ENCODE results near the gene PDE11A.

PDE11A gene

DNA sequence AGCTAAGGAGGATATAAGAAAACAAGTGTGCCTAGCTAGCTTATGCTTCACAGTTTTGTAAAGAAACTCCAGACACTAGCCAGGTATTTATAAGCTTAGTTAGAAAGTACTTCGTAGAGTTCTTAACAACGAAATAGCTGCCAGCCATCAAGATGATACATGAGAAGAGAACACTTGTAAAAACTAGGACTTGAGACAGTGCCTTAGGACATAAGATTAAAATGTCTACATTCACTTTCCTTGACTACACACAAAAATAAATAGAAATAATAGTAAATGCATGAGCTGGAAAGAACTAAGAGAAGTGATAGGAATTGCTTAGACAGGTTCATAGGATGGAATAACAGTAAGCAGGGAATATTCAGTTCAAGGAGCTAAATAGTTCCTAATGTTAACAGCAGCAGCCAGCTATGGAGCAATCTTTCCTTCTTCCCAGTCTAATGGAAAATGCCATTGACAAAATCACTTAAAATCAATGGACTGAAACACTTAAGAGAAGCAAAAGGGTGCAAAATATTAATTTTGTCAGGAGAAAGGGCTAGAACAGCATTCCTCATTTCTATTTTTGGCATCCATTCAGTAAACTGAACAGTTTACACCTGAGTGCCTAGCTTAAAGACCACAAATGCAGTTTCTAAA lies 186.6 kb downstream of the PDE11A start (continued):
- TF ChIP-seq ZFP30 (CRISPR knock-in tag; IDR thresholded peaks at IDR 0.05) (no peak), ESRRG (CRISPR knock-in tag; IDR thresholded peaks at IDR 0.05) (no peak), ZNF565 (CRISPR knock-in tag; conservative IDR thresholded peaks at IDR 0.05; ENCODE audit: low read depth) (no peak)
- TF ChIP-seq, protein P1, sequence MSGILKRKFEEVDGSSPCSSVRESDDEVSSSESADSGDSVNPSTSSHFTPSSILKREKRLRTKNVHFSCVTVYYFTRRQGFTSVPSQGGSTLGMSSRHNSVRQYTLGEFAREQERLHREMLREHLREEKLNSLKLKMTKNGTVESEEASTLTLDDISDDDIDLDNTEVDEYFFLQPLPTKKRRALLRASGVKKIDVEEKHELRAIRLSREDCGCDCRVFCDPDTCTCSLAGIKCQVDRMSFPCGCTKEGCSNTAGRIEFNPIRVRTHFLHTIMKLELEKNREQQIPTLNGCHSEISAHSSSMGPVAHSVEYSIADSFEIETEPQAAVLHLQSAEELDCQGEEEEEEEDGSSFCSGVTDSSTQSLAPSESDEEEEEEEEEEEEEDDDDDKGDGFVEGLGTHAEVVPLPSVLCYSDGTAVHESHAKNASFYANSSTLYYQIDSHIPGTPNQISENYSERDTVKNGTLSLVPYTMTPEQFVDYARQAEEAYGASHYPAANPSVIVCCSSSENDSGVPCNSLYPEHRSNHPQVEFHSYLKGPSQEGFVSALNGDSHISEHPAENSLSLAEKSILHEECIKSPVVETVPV (CRISPR knock-in tag; IDR thresholded peaks at IDR 0.05): no peak

DNA sequence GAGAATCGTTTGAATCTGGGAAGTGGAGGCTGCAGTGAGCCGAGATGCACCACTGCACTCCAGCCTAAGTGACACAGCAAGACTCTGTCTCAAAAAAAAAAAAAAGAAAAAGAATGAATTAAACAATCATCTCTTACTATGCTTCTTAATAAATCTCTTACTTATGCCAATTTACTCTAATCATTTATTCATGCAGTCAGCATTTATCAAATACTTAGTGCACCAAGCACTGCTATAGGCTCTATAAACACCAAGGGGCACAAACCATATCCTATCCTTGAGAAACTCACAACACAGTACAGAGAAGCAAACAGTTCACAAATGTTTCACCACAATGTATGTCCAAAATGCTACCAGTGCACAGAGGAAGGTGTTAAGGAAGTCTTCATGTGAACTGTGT lies 189.4 kb downstream of the PDE11A start:
- no peak for ATAC-seq
- TF ChIP-seq TCF4 (CRISPR knock-in tag; IDR thresholded peaks at IDR 0.05; ENCODE audit: borderline replicate concordance) (no peak), PPARA (CRISPR knock-in tag; IDR thresholded peaks at IDR 0.05; ENCODE audit: borderline replicate concordance) (no peak), ZFP3 (CRISPR knock-in tag; IDR thresholded peaks at IDR 0.05) (no peak), CSDC2 (CRISPR knock-in tag; IDR thresholded peaks at IDR 0.05) (no peak), ISL1 (CRISPR knock-in tag; IDR thresholded peaks at IDR 0.05) (no peak), SNAI2 (CRISPR knock-in tag; IDR thresholded peaks at IDR 0.05) (no peak), ZNF565 (CRISPR knock-in tag; conservative IDR thresholded peaks at IDR 0.05; ENCODE audit: low read depth) (no peak), ARNTL (CRISPR knock-in tag; IDR thresholded peaks at IDR 0.05; ENCODE audit: borderline replicate concordance, low read depth) (no peak), ZNF8 (CRISPR knock-in tag; IDR thresholded peaks at IDR 0.05) (no peak), ZFP30 (CRISPR knock-in tag; IDR thresholded peaks at IDR 0.05) (no peak), CREB5 (CRISPR knock-in tag; IDR thresholded peaks at IDR 0.05; ENCODE audit: low read depth) (no peak), TOX (CRISPR knock-in tag; IDR thresholded peaks at IDR 0.05; ENCODE audit: borderline replicate concordance) (no peak), OSR1 (CRISPR knock-in tag; IDR thresholded peaks at IDR 0.05) (no peak), RARB (CRISPR knock-in tag; IDR thresholded peaks at IDR 0.05) (no peak)
- TF ChIP-seq, protein P2, sequence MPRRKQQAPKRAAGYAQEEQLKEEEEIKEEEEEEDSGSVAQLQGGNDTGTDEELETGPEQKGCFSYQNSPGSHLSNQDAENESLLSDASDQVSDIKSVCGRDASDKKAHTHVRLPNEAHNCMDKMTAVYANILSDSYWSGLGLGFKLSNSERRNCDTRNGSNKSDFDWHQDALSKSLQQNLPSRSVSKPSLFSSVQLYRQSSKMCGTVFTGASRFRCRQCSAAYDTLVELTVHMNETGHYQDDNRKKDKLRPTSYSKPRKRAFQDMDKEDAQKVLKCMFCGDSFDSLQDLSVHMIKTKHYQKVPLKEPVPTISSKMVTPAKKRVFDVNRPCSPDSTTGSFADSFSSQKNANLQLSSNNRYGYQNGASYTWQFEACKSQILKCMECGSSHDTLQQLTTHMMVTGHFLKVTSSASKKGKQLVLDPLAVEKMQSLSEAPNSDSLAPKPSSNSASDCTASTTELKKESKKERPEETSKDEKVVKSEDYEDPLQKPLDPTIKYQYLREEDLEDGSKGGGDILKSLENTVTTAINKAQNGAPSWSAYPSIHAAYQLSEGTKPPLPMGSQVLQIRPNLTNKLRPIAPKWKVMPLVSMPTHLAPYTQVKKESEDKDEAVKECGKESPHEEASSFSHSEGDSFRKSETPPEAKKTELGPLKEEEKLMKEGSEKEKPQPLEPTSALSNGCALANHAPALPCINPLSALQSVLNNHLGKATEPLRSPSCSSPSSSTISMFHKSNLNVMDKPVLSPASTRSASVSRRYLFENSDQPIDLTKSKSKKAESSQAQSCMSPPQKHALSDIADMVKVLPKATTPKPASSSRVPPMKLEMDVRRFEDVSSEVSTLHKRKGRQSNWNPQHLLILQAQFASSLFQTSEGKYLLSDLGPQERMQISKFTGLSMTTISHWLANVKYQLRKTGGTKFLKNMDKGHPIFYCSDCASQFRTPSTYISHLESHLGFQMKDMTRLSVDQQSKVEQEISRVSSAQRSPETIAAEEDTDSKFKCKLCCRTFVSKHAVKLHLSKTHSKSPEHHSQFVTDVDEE (CRISPR knock-in tag; IDR thresholded peaks at IDR 0.05): no peak

- ATAC-seq: no peak
Observed at GRCh38 chr2:177882501-177882900, 190.1 kb downstream of the PDE11A start.

More at GRCh38 chr2:177882501-177882900, 190.1 kb downstream of the PDE11A start:
- TF ChIP-seq ZFP3 (CRISPR knock-in tag; IDR thresholded peaks at IDR 0.05) (no peak), ZNF8 (CRISPR knock-in tag; IDR thresholded peaks at IDR 0.05) (no peak), CREB5 (CRISPR knock-in tag; IDR thresholded peaks at IDR 0.05; ENCODE audit: low read depth) (no peak), ARNTL (CRISPR knock-in tag; IDR thresholded peaks at IDR 0.05; ENCODE audit: borderline replicate concordance, low read depth) (no peak), POU6F1 (CRISPR knock-in tag; IDR thresholded peaks at IDR 0.05; ENCODE audit: borderline replicate concordance, low read depth) (no peak), ISL1 (CRISPR knock-in tag; IDR thresholded peaks at IDR 0.05) (no peak), CSDC2 (CRISPR knock-in tag; IDR thresholded peaks at IDR 0.05) (no peak), ESRRG (CRISPR knock-in tag; IDR thresholded peaks at IDR 0.05) (no peak)
- TF ChIP-seq, protein P1 (CRISPR knock-in tag; IDR thresholded peaks at IDR 0.05): no peak
